GM12878 (cell line): ENCODE data around the gene METTL23. TPM values are rescaled to one million over a fixed set of nuclear protein-coding genes. Genes with fewer than 3 reads are reported as not detected.

ENCODE experiments used
- ATAC-seq: fragments of 200-7000 bp; cut with Tn5 transposase; 3 replicates; pipeline ENCODE4 v1.9.1; 2020; ENCODE audit warnings: mild to moderate bottlenecking, moderate library complexity
- BruUV-seq: library from RNA; stranded (reverse); fragments of 400-500 nt; replicated peaks from 2 replicates; lab custom pipeline; 2021; lab: Mats Ljungman, UMichigan
- CTCF ChIA-PET: fragments of 300-600 bp; sonication (Branson Sonifier 250); formaldehyde crosslinking; extraction: SDS; loops from one replicate; lab custom pipeline; 2021; ENCODE audit warnings: inconsistent platforms; lab: Yijun Ruan, JAX
- POLR2A ChIA-PET: fragments of 350-600 bp; formaldehyde crosslinking; extraction: SDS; loops from one replicate; lab custom pipeline; 2021; ENCODE audit warnings: inconsistent platforms; lab: Charles Lee
- RAD21 ChIA-PET: fragments of 300-600 bp; sonication (Branson Sonifier 250); formaldehyde crosslinking; loops from one replicate; lab custom pipeline; 2023; ENCODE audit warnings: antibody characterized with exemption; ENCODE audit not compliant: unreplicated experiment; lab: Charles Lee
- SMC1A ChIA-PET: fragments of 300-600 bp; sonication (Branson Sonifier 250); formaldehyde crosslinking; loops from one replicate; lab custom pipeline; 2023; ENCODE audit not compliant: unreplicated experiment, uncharacterized antibody; lab: Charles Lee
- DNase-seq: peaks from one replicate; pipeline ENCODE4 v3.0.0-alpha.2; 2011; ENCODE audit warnings: low read depth, low spot score
- FAIRE-seq: peaks from 3 replicates; lab custom pipeline; 2011; peaks lifted over from hg19 to GRCh38; lab: Jason Lieb, UNC
- H2AFZ ChIP-seq: 2 replicates; pipeline ENCODE4 v1.6.0; 2011; ENCODE audit warnings: low read depth, low read length, control low read depth; ENCODE audit not compliant: control insufficient read depth
- H3K27ac ChIP-seq: 2 replicates; pipeline ENCODE4 v1.5.1; 2011; ENCODE audit warnings: control low read depth; ENCODE audit not compliant: control insufficient read depth, insufficient read depth
- H3K27me3 ChIP-seq, 2 experiments: replicated peaks in 1 of 2; 2 replicates each; pipeline versions ENCODE4 v1.6.0 to v1.6.1; 2011; ENCODE audit warnings: low read length in 1 of 2; ENCODE audit not compliant: control insufficient read depth in 2 of 2, insufficient read depth in 2 of 2
- H3K36me3 ChIP-seq, 2 experiments: 2 replicates each; pipeline ENCODE4 v1.5.1; 2011; ENCODE audit warnings: low read length in 1 of 2; ENCODE audit not compliant: control insufficient read depth in 2 of 2, insufficient read depth in 2 of 2
- H3K4me1 ChIP-seq: 2 replicates; pipeline ENCODE4 v1.6.1; 2011; ENCODE audit warnings: mild to moderate bottlenecking, low read length, moderate library complexity, mixed read lengths; ENCODE audit not compliant: control insufficient read depth, insufficient read depth
- H3K4me2 ChIP-seq: 2 replicates; pipeline ENCODE4 v1.6.0; 2011; ENCODE audit warnings: control low read depth; ENCODE audit not compliant: control insufficient read depth, insufficient read depth
- H3K4me3 ChIP-seq: fragments of 200-600 bp; sonication (generic); 2 replicates; pipeline ENCODE4 v1.5.1; 2016
- H3K79me2 ChIP-seq: 2 replicates; pipeline ENCODE4 v1.6.0; 2011; ENCODE audit warnings: low read length; ENCODE audit not compliant: control insufficient read depth, insufficient read depth
- H3K9ac ChIP-seq: 2 replicates; pipeline ENCODE4 v1.8.0; 2011; ENCODE audit warnings: low read length, control low read depth, mixed read lengths; ENCODE audit not compliant: control insufficient read depth, insufficient read depth
- H3K9me3 ChIP-seq: replicated peaks from 3 replicates; pipeline ENCODE4 v1.5.1; 2011; ENCODE audit warnings: mild to moderate bottlenecking, low read length; ENCODE audit not compliant: control insufficient read depth, insufficient read depth
- H4K20me1 ChIP-seq: 2 replicates; pipeline ENCODE4 v1.6.0; 2011; ENCODE audit not compliant: control insufficient read depth, insufficient read depth
- BCLAF1 ChIP-seq: fragments of 450-650 bp; IDR thresholded peaks from 2 replicates; pipeline ENCODE4 v1.6.1; 2017; ENCODE audit warnings: antibody characterized with exemption, mild to moderate bottlenecking, moderate library complexity
- BHLHE40 ChIP-seq, 2 experiments: fragments of 450-650 bp in 1 of 2; IDR thresholded peaks; 2 replicates each; pipeline ENCODE4 v1.6.1; 2011 to 2017; ENCODE audit warnings: low read depth in 2 of 2, borderline replicate concordance in 1 of 2, improper control_type of control experiment in 1 of 2, low read length in 1 of 2, mild to moderate bottlenecking in 1 of 2
- CEBPZ ChIP-seq: fragments of 150-350 bp; IDR thresholded peaks from 2 replicates; pipeline ENCODE4 v1.6.1; 2016; ENCODE audit warnings: low read depth, low read length
- FOS ChIP-seq: IDR thresholded peaks from 3 replicates; pipeline ENCODE4 v1.6.1; 2011; ENCODE audit warnings: borderline replicate concordance; ENCODE audit not compliant: insufficient read length; ENCODE audit errors: extremely low read depth
- HDAC2 ChIP-seq: fragments of 200-600 bp; sonication (generic); IDR thresholded peaks from 2 replicates; pipeline ENCODE4 v1.6.1; 2017
- LARP7 ChIP-seq: fragments of 450-650 bp; IDR thresholded peaks from 2 replicates; pipeline ENCODE4 v1.6.1; 2017; ENCODE audit warnings: mild to moderate bottlenecking
- NKRF ChIP-seq: fragments of 450-650 bp; conservative IDR thresholded peaks from 2 replicates; pipeline ENCODE4 v1.6.1; 2017; ENCODE audit warnings: mild to moderate bottlenecking, moderate library complexity
- RELA ChIP-seq: fragments of 450-650 bp; IDR thresholded peaks from 2 replicates; pipeline ENCODE4 v1.8.0; 2014; ENCODE audit warnings: borderline replicate concordance; ENCODE audit not compliant: partially characterized antibody
- SMARCA5 ChIP-seq: fragments of 450-650 bp; IDR thresholded peaks from 2 replicates; pipeline ENCODE4 v1.6.1; 2017; ENCODE audit warnings: mild to moderate bottlenecking
- SPI1 ChIP-seq: IDR thresholded peaks from 2 replicates; pipeline ENCODE4 v1.6.1; 2011; ENCODE audit warnings: low read depth, mild to moderate bottlenecking, low read length, moderate library complexity, borderline replicate concordance; ENCODE audit not compliant: insufficient read depth
- ZBED1 ChIP-seq: IDR thresholded peaks from 2 replicates; pipeline ENCODE4 v1.6.1; 2016; ENCODE audit warnings: borderline replicate concordance
- WGBS: methylation state at CpG from one replicate; pipeline ENCODE4 v1.1.6; 2016; ENCODE audit warnings: low lambda C conversion rate; ENCODE audit not compliant: insufficient replicate concordance, insufficient coverage; ENCODE audit errors: missing lambda C conversion rate; 5-methylcytosine and 5-hydroxymethylcytosine counted together
- in situ Hi-C: fragments of 300-500 bp; cut with MboI; formaldehyde crosslinking; loops from 9 replicates; pipeline ENCODE4 v1.14.3; 2018; ENCODE audit warnings: mixed read lengths
- intact Hi-C: fragments of 100-400 bp; cut with micrococcal nuclease; formaldehyde crosslinking; loops from one replicate; pipeline ENCODE4 v1.14.2; 2022; ENCODE audit not compliant: unreplicated experiment
- polyA plus RNA-seq, 11 experiments: library from polyadenylated mRNA; depleted of rRNA in 4 of 11; unstranded in 6 of 11; stranded (reverse) in 5 of 11; fragments of >200 nt; fragmentation: Nextera tagmentation in 4 of 11; fragmentation: Illumina TruSeq in 1 of 11; extraction: Ambion mirVana in 4 of 11; extraction: Trizol in 1 of 11; gene quantifications; 1 replicate in 1 of 11; 2 replicates in 10 of 11; pipeline versions ENCODE4 v1.2.1 to v1.2.3, GENCODE V29; 2011 to 2016; ENCODE audit warnings: inconsistent platforms in 2 of 11, missing spikeins in 2 of 11, low read depth in 1 of 11
- total RNA-seq, 4 experiments: library from RNA; depleted of rRNA in 3 of 4; stranded (reverse); fragments of >200 nt in 3 of 4; fragmentation: Illumina TruSeq in 1 of 4; extraction: Trizol in 1 of 4; gene quantifications; 2 replicates each; pipeline versions ENCODE4 v1.2.1 to v1.2.3, GENCODE V29; 2013 to 2021

The METTL23 gene
- total and polyA plus RNA-seq, 10 of the 15 experiments (the other 5 are each of a cell fraction or from before 2014, with no cell fraction given), result 25.6 to 61.5 (median 30.9) TPM

- TF ChIP-seq BHLHE40 (IDR thresholded peaks at IDR 0.05; ENCODE audit: borderline replicate concordance in 1 of 2, low read depth in 2 of 2, low read length in 1 of 2), result no peak
- no peak for TF ChIP-seq HDAC2
Observed at GRCh38 chr17:76701471-76701967, 25.1 kb upstream of the METTL23 start (continued).

GRCh38 chr17:76702076-76702475 lies 24.6 kb upstream of the METTL23 start:
- H3K9me3 ChIP-seq, result no peaks in the 10 kb centered on the region
- H3K4me3 ChIP-seq, result no peak overlapping the region
- in situ Hi-C loops, result no loop called here
- no peak overlapping the region for H2AFZ ChIP-seq
- no peak for DNase-seq
- no peaks in the 10 kb centered on the region for H4K20me1 ChIP-seq
- H3K9ac ChIP-seq, result no peak overlapping the region
- H3K4me2 ChIP-seq, result no peak overlapping the region
- ATAC-seq, result no peak
- H3K36me3 ChIP-seq, result no peaks in the 10 kb centered on the region
- BruUV-seq, result no TSS peak
- H3K27ac ChIP-seq, result no peak overlapping the region
- intact Hi-C loops, result no loop called here
- peaks cover 4% of the 10 kb centered on the region for H3K4me1 ChIP-seq
- ChIA-PET SMC1A (interaction anchor here (1.8 kb wide), 1 partner anchor 12 kb away, joined by 3 read pairs; no protein-coding TSS in a partner anchor), CTCF (interaction anchor here (1.7 to 1.8 kb wide), 2 partner anchors 13 to 20 kb away, joined by 5 to 8 read pairs; no protein-coding TSS in a partner anchor), POLR2A (no interaction called here), RAD21 (no interaction called here)
- 27% methylated on average over 2 of the region's 2 CpGs for WGBS
- H3K79me2 ChIP-seq, result no peaks in the 10 kb centered on the region
- no peak for FAIRE-seq
- no peaks in the 10 kb centered on the region; a peak in 1 of 4 replicates for H3K27me3 ChIP-seq
- TF ChIP-seq SPI1, result no peak
- TF ChIP-seq CEBPZ, result no peak
- no peak for TF ChIP-seq NKRF
- TF ChIP-seq LARP7, result no peak
- TF ChIP-seq SMARCA5, result no peak
- no peak for TF ChIP-seq ZBED1
- TF ChIP-seq FOS, result no peak
- TF ChIP-seq BCLAF1, result no peak
- TF ChIP-seq RELA, result no peak
